HG03378 (cell line): Measurements from ENCODE around the gene L1CAM.

Experiments used
- ATAC-seq: cut with Tn5 transposase; IDR thresholded peaks from one replicate; pipeline ENCODE4 v1.9.1; 2021; ENCODE audit warnings: mild to moderate bottlenecking, moderate library complexity; ENCODE audit not compliant: unreplicated experiment

Gene L1CAM

DNA sequence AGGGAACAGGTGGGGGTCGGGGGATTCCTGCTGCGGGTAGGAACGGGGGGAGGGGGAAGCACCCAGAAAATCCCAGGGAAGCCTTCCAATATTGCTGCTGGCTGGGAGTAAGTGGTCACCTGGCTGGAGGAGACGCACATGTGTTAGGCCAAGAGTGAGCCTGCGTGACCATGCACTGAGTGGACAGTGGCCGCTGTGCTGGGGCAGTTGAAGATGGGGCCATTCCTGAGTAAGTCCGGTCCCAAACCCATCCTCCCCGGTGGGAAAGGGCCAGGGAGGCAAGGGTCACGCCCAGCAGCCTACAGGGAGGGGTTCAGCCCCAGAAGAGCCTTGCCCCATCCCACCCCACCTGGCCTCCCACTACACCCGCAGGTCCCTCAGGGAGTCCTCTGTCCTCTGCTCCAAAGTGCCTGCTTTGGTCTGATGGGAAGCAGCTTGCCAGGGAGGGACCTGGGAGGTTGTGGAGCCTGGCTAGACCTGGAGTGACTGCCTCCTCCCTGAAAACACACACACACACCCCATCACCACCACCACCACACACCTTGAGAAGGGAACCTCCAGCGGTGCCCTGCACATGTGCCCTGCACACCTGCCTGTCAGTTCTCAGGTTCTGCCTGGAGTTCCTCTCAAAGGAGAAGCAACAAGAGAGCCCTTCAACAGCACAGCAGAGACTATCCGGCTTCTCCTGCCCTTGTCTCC is 6.1 kb downstream of the L1CAM start:
- no peak for ATAC-seq

DNA sequence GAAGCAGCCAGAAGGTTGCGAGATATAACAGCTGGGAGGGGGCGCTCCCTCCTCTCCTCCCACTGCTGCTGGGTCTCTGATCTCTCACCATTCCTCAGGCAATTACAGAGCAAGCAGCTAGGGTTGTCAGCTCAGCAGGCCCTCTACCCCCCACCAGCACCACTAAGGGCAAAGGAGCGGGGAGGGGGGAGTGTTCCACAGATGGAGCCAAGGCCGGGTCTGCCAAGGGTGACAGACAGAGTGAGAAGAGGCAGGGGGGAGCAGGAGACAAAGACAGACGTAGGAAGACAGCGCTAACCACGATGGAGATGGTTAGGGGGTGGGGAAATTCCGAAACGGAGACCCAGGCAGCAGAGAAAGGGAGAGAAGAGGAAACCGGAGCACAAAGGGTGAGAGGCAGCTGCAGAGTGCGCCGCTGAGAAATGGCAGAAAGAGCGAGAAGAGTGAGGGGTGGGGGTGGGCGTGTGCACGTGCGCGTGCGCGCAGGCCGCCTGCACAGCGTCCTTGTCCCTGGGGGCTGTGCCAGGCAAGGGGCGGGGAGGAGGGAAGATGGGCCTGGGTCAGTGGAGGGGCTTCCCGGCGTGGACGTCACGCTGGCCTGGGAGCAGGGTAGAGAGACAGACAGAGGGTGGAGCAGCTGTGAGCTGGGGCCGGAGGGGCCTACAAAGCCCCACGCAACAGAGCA is 6.9 kb downstream of the L1CAM start:
- no peak for ATAC-seq

DNA sequence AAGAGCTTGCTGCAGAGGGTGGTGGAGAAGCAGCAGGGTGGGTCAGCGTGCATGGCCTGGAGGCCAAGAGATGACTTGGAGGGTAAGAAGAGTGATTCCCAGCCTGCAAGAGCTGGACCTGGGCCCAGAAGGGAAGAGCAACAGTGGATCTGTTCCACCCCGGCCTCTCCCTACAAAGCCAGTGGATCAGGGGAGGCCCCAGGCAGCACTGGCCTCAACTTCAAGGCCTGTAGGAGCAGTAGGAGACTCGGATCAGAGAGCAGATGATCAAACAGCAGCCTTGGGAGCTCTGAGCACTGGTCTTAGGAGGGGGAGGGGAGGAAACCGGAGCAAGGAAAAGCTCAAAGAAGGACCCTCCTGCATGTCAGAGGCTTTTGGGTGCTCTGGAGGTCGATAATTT is 7.6 kb downstream of the L1CAM start:
- ATAC-seq, result no peak

DNA sequence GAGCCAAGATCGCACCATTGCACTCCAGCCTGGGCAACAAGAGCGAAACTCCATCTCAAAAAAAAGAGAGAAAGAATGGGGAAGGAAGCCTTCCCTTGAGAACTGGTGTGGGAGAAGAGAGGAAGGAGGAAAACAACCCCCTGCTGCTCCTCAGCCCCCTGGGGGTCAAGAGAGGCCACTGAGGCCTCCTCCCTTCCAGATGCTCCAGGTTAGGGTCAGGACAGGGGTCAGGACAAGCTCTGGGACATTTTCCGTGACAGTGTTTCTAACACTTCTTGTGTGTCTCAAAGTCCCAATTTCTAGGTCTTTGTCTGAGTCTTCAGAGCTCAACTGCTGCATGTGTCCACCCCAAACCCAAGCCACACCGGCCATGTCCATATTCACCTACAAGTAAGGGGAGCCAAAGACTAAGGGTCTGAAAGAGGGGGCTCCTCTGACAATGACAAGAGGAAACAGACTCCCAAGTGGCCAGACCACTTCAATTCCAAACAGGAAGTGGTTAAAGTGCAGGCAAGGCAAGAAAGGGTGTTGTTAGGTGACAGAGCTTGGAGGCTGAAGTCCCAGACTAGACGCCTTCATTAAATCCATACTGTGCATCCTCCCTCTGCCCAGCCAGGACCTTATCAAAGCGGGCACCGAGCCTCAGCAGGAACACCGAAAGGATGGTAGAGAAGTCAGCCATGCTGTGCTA is 8.3 kb downstream of the L1CAM start:
- no peak for ATAC-seq

DNA sequence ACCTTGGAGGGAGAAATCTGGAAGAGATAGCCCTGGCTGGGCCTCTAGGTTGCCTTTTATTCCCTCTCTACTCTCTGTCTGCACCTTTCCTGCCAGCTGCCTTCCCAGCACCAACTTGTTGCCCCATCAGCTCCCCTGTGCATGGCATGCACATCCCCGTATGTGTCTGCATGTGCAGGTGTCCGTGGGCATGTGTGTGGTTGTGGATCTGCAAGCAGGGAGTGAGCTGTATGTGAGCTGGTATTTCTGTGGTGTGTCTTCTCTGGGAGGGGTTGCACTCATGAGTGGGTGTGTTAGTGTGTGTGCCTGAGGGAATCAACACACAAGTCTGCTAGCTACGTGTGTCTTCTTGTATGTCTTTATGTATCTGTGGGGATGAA is 9.9 kb downstream of the L1CAM start:
- no peak for ATAC-seq

DNA sequence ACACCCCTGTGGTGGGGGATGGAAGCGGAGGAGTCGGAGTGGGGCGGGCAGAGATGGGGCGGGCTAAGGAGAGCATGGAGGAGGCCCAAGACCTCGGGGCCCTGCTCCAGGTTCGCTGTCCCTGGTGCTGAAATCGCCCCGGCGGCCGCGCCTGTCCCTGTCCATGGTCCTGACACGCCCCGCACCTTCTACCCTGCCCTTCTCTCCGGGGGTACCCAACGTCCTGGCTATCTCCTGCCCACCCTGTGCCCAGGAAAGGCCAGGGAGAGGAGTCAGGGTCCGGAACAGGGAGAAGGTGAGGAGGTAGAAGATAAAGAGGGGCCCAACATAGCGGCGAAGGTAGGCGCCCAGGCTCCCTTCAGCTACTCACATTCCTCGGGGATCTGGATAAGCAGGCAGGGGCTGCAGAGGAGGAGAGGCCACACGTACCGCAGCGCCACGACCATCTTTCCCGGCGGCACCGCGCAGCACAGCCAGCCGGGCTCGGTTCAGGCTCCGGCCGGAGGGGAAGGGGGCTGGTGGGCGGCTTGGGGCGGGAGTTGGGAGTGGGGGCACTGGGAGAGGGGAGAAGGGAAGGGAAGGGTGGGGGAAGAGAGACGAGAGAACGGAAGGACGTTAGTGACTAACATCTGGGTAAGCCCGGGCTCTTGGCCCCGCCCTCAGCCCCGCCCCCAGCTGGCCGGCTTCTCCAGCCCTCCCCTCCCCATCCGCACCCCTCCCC is 10.4 kb downstream of the L1CAM start:
- ATAC-seq, result no peak

DNA sequence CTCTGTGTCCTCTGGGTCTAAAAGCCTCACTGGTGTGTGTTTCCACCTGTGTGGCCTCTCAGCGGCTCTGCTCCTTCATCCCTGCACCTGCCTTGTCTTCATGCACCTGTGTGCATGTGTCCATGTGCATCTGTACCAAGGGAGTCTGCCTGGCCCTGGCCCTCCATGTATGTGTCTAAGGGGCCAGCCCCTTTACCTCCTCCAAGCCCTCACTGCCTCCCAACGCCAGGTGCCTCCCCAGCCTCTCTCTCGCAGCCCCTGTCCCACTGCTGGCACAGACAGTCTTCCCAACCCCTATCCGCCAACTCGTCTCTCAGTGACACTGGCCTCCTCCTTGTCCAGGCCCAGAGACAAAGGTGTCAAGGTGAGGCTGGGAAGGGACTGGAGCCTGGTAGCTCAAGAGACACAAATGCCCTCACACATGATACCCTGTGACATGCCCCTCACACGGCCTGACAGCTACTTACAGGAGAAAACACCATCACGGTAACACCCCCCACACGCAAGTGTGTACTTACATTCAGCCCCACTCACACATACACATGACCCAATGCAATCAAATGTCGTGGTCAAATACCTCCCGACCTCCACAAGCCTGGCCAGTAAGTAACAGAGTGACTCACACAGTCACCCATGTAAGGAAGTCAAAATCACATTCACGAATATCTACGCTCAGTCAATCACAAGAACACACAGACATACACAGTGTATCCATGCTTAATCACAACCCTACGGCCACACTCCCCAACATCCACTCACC is 11.4 kb downstream of the L1CAM start:
- ATAC-seq, result no peak

DNA sequence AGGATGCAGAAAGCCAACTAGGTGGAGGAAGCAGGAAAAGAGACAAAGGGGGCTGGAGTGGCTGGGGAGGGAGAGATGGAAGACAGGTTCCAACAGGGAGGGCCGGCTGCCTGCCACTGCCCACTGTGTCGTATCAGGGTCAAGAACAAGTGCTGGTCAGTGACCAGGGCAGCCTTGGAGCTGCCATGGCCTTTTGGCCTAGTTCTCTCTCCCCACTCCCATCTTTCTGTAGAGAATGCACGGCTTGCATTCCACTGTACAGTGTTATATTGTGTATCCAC is 11.9 kb downstream of the L1CAM start:
- ATAC-seq, result no peak

DNA sequence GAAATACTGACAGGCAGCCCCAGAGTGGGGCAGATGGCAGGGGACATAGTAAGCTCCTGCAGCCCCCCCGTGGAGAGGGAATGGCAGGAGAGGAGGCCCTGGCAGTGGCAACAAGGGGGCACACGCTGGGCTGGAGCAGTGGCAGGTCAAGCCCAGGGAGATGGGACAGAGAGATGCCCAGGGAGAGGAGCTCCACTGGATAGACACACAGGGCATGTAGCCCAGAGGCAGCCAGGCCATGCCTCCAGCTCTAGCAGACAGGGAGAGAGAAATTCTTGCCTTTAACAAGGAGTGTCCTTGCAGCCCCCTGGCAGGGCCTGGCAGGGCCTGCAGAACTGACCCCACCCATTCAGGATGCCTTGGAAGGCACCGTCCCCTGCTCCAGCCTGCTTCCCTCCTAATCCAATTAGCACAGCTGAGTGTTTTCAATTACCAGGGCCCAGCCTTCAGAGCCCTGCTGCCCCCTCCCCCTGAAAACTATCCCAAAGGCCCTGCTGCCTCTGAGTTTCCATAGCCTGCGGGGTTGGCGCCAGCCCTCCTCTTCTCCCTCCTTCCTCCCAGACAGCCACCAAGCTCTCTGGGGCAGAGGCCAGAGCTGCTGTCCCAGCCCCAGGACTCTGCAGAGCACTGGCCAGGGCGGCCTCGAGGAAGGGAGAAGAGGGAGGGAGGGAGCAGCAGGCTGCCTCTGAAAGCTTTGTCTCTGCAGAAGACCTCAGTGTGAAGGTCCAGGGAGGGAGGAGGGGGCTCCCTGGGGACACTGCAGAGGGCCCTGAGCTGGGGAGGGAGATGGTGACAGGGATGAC is 12.5 kb downstream of the L1CAM start:
- no peak for ATAC-seq

DNA sequence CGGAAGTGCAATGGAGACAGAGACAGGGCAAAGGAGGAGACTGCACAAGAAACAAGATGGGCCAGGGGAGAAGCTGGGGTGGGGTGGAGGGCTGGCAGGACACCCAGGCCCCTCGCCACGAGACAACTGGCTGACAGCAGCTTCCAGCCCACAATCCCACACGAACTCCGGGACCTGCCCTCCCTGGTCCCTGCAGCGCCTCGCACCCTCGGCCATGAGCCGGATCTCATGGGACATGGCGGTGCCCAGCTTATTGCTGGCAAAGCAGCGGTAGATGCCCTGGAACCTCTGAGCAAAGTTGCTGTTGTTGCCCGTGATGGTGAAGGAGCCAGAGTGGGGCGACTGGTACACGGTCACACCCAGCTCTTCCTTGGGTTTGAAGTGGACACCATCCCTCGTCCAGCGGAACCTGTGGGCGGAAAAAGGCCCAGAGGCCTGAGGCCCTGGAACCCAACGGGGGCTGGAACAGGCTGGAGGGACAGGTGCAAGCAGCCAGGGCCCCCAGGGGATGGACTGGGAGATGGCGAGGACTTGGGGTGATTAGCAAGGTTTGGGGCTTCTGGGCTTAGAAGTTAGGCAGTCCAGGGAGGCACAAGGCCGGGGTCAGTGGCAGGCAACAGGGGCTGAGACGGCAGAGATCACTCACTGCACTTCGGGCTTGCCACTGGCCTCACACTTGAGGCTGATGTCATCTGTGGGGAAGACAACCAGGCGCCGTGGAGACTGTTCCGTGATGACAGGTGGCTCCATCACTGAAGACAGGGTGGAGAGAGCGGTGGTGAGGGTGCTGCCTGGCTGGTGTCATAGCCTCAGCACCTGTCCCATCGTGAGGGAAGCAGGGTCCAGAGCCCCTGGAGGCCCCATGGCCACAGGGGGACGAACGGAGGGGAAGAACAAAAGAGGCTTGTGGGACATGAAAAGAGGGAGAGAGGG is 13.8 kb downstream of the L1CAM start:
- ATAC-seq, result no peak

DNA sequence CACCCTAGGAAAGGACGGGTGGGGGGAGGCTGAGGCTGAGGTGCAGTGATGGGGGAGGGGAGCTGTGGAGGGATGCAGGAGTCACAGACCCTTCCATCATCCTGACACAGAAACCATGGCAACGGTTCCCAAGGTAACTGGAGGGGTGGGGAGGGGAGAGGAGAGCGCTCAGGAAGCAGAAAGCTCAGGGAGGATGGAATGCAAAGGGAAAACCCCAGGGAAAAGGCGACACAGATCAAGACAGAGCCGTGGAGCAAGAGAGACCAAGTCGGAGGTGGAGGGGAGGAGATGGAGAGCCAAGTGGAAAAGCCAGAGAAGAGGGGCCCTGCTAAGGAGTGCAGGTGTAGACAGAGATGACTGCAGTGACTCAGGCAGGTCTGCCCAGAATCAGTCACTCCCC is 14.5 kb downstream of the L1CAM start:
- no peak for ATAC-seq

DNA sequence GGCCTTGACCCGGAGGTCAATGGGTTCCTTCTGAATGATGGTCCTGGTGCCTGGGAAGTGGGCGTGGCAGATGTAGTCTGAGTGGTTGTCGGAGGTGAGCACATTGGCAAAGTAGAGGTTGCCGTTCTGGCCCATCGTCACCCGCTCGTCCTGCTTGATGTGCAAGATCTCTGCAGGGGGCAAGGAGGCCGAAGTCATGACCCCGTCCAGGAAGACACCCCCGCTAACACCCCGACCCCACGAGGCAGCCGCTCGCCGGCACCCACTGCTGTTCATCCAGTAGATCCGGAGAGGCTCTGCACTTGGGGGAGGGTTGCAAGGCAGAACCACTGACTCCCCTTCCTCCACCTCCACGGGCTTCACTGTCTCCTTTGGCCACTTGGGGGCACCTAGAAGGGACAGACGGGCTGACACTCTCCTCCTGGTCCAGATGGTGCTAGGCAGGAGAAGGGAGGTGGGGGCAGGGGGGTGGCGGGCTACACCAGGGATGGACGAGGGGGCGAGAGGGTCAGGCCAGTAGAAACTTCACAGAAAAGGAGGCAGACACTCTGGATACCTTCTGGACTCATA is 15.1 kb downstream of the L1CAM start:
- no peak for ATAC-seq

DNA sequence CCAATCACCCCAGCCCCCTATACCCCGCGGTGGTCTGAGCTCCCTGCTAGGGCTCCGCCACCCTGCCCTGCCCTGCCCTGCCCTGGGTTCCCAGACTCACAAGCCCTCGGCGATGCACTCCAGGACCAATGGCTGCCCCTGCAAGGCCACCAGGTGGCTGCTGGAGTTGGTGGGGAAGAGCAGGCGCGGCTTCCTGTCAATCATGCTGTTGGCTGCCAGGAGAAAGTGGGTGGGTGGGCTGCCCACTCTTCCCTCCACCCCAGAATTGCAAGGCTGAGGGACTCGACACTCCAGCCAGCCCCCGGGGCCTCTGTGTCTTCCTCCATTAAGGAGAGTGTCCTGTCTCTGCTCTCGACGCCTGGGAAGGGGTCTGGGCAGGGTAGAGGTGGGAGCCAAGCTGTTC is 15.7 kb downstream of the L1CAM start:
- no peak for ATAC-seq

DNA sequence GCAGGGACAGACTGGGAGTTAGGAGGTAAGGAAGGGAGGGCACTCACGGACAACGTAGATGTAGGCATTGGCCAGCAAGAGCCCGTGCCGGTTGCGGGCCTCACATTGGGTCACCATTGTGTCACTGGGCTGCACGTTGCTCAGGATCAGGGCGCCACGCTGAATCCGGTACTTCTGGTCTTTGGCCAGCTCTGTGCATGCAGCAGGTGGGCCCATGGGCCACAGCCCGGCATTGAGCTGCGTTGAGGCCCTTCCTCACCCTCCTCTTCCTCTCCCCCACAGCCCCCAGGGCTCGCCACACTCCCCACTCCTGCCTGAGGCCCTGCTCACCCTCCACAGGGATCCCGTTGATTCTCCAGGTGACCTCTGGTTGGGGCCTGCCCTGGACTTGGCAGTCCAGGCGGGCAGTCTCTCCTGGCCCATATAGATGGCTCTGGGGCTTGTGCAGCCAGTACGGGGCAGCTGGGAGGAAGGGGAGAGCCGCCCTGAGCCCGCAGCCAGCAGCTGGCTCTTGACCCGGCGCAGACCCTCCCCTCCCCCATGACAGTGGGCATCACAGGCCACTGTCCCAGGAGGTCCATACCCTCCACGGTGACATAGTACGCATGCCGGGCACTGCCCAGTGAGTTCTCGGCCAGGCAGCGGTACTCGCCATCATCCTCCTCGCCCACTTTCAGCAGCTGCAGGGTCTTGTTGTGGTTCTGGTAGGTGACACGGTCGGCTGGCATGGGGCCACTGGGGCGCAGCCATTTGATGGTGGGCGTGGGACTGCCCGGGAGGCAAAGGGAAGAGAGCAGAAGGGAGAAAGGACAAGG is 16.3 kb downstream of the L1CAM start:
- no peak for ATAC-seq

DNA sequence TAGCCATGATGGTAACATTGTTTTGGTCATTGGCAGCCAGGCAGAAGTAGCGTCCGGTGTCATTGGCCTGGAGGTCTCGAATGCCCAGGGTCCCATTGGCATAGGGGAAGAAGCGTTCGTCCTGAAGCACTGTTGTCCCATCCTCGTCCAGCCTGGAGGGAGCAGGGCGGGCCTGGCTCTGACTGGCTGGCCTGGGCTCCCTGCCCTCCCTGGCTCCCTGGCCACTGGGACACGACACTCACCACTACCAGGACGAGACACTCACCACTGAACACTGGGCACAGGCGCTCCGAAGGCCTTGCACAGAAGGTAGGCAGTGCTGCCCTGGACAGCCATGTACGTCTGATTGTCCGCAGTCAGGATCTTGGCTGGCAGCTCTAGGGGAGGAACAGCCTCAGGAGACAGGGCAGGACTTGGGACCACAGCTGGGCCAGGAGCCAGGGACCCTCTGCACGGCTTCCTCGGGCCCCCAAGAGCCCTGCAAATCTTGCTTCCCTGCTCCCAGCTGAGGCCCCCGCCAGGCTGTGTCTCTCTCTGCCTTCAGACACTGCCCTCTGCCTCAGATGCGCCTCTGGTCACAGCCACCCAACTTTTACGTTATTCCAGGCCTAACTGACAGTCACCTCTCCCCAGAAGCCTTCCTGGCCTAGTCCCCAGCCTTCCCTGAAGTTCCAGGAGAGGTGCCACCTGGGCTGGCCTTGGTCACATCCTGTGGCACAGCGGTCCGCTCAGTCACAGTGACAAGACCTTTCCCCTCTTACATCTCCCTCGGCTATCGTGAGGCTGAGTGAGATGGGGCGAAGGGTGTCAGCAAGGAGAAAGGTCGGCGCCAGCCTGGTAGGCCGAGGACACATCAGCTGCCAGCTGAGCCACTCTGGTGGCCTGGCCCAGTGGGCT is 17.1 kb downstream of the L1CAM start:
- ATAC-seq, result no peak

DNA sequence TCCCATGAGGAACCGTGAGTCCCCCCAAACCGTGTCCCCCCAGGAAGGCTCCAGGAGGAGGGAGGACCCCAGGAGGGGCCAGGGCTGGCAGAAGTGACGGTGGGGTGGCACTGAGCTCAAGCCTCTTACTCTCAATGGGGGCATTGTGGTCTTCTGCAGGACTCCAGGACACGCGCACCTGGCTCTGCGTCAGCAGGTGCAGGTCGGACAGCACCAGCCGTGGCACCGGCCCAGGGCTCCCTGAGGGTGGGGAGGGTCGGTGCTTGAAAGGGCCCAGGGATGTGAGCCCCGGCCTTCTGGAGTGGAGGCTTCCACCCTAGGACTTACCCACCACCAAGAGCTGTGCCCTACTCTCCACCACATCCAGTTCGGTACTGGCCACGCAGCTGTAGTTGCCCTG is 18.3 kb downstream of the L1CAM start:
- no peak for ATAC-seq

DNA sequence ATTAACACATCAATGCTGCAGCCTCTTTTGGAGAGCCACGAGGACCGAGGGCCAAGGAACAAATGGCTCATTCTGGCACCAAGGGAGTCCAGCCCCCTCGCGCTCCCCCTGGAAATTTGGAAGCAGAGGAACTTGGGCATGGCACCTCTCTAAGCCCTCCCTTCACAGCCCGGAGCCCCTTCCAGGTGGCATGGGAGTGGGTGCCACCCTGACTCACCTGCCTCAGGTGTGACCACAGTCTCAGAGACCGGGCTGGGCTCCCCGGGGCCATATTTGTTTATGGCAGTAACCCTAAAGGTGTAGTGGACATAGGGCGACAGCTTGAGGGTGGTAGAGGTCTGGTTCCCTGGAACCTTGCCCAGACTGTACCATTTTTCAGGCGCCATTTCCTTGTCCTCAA is 18.8 kb downstream of the L1CAM start:
- no peak for ATAC-seq
